Subcutaneous abdominal adipose tissue (tissue), 5 donors: ENCODE results near the gene THEMIS2.

Source experiments
- H3K27ac ChIP-seq: one replicate; pipeline ENCODE4 v1.7.0; 2013; ENCODE audit warnings: low read depth, mild to moderate bottlenecking, inconsistent platforms, low read length, moderate library complexity
- H3K27me3 ChIP-seq, 5 donors: one replicate each; pipeline ENCODE4 v1.7.0; 2013; ENCODE audit warnings: low read length in 5 of 5, inconsistent platforms in 1 of 5; ENCODE audit not compliant: control insufficient read depth in 5 of 5, insufficient read depth in 4 of 5
- H3K36me3 ChIP-seq, 5 donors: one replicate each; pipeline ENCODE4 v1.7.0; 2013; ENCODE audit warnings: low read length in 5 of 5; ENCODE audit not compliant: control insufficient read depth in 5 of 5, insufficient read depth in 5 of 5
- H3K4me1 ChIP-seq, 5 donors: one replicate each; pipeline ENCODE4 v1.7.0; 2013; ENCODE audit warnings: low read length in 5 of 5, mild to moderate bottlenecking in 3 of 5, moderate library complexity in 1 of 5; ENCODE audit not compliant: control insufficient read depth in 5 of 5, insufficient read depth in 5 of 5
- H3K4me3 ChIP-seq, 5 donors: one replicate each; pipeline ENCODE4 v1.7.0; 2013; ENCODE audit warnings: low read length in 5 of 5, low read depth in 1 of 5
- H3K9ac ChIP-seq, 5 donors: one replicate each; pipeline ENCODE4 v1.7.0; 2013; ENCODE audit warnings: low read length in 5 of 5, mild to moderate bottlenecking in 4 of 5, moderate library complexity in 3 of 5
- H3K9me3 ChIP-seq, 5 donors: one replicate each; pipeline ENCODE4 v1.7.0; 2013; ENCODE audit warnings: low read length in 5 of 5; ENCODE audit not compliant: control insufficient read depth in 5 of 5
- donor health status: healthy.
- donor health status: healthy.
- donor health status: healthy.
- donor health status: healthy.
- donor health status: healthy.

THEMIS2 gene

DNA sequence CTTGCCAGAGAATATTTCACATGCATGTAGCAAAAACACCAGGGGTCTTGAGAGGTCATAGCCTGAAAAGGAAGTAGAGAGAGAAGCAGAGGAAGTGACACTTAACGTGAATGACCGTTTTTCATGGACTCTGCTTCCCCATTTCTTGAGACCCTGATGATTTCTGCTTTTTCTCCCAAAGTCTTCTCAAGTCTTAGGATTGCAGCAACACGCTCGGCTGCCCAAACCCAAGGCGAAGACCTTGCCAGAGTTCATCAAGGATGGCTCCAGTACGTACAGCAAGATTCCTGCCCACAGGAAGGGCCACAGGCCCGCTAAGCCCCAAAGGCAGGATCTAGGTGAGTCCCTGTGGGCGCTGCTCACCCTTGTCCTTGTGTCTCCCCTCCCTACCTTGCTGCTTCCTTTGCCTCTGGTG lies 12.8 kb downstream of the THEMIS2 start:
- Histone ChIP-seq H3K9me3 (no peaks in the 10 kb centered on the region), H3K9ac (peak overlapping the region in 2 of 5 donors; percentile 23 to 33), H3K4me1 (peaks cover 1 to 61% (median 13%) of the 10 kb centered on the region in 5 donors), H3K27ac (peak overlapping the region; percentile 37), H3K27me3 (no peaks in the 10 kb centered on the region), H3K4me3 (peak overlapping the region in 2 of 5 donors; percentile 22 to 30), H3K36me3 (peaks cover 4 to 64% (median 39%) of the 10 kb centered on the region in 5 donors)

- Histone ChIP-seq H3K27ac (no peak overlapping the region), H3K4me3 (peak overlapping the region in 2 of 5 donors; percentile 22 to 30)
Measured at GRCh38 chr1:27885621-27886352, 13.4 kb downstream of the THEMIS2 start.

GRCh38 chr1:27886353-27886679 lies 14.0 kb downstream of the THEMIS2 start:
- H3K4me3 ChIP-seq = no peak overlapping the region
- peaks cover 1 to 66% (median 14%) of the 10 kb centered on the region in 5 donors for H3K4me1 ChIP-seq
- no peaks in the 10 kb centered on the region for H3K9me3 ChIP-seq
- no peak overlapping the region for H3K27ac ChIP-seq
- H3K27me3 ChIP-seq = no peaks in the 10 kb centered on the region
- H3K36me3 ChIP-seq = peaks cover 4 to 68% (median 48%) of the 10 kb centered on the region in 5 donors
- H3K9ac ChIP-seq = peak overlapping the region in 1 of 5 donors; percentile 18

More at GRCh38 chr1:27885621-27886352, 13.4 kb downstream of the THEMIS2 start:
- peaks cover 1 to 66% (median 14%) of the 10 kb centered on the region in 5 donors for H3K4me1 ChIP-seq
- H3K36me3 ChIP-seq = peaks cover 4 to 64% (median 44%) of the 10 kb centered on the region in 5 donors
- no peaks in the 10 kb centered on the region for H3K9me3 ChIP-seq
- peak overlapping the region in 1 of 5 donors; percentile 33 for H3K9ac ChIP-seq
- H3K27me3 ChIP-seq = no peaks in the 10 kb centered on the region

GRCh38 chr1:27886744-27887143 lies 14.4 kb downstream of the THEMIS2 start:
- no peaks in the 10 kb centered on the region for H3K9me3 ChIP-seq
- no peak overlapping the region for H3K9ac ChIP-seq
- peaks cover 1 to 66% (median 14%) of the 10 kb centered on the region in 5 donors for H3K4me1 ChIP-seq
- no peak overlapping the region for H3K27ac ChIP-seq
- peaks cover 5 to 72% (median 52%) of the 10 kb centered on the region in 5 donors for H3K36me3 ChIP-seq
- H3K27me3 ChIP-seq = no peaks in the 10 kb centered on the region
- peak overlapping the region in 1 of 5 donors; percentile 1 for H3K4me3 ChIP-seq

DNA sequence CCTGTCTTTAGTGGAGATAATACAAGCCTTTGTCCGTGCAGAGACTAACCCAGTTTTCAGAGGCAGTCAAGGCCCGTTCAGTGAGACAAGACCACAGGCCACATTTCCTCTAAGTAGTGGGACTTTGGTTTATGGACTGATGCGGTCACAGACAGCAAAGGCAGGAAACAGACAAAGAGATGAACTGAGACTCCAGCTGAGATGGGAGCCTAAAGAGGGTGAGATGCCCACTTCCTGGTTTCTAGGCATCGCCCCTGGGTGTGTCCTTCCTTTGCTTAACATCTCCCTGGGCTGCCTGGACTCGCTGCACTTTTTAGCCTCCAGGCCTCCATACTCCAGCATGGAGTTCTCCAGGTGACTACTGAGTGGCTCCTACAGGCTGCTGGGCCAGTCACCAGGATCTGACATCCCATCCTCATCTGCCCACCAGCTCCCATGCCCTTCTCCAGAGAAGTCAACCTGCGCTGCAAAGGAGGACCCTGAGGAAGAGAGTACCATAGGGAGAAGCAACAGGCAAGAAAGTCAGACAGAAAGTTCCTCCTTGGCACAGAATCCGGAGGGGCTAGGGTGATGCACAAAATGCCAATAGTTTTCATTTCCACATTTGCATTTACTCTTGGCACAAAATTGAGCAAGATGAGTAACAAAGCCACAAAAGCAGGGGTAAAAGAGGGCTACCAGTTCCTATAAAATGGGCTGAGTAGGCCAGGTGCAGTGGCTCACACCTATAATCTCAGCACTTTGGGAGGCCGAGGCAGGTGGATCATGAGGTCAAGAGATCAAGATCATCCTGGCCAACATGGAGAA lies 15.1 kb downstream of the THEMIS2 start:
- H3K4me3 ChIP-seq = peak overlapping the region in 1 of 5 donors; percentile 1
- no peak overlapping the region for H3K27ac ChIP-seq
- H3K36me3 ChIP-seq = peaks cover 12 to 72% (median 56%) of the 10 kb centered on the region in 5 donors
- no peaks in the 10 kb centered on the region for H3K9me3 ChIP-seq
- no peaks in the 10 kb centered on the region for H3K27me3 ChIP-seq
- H3K9ac ChIP-seq = no peak overlapping the region
- peaks cover 1 to 69% (median 18%) of the 10 kb centered on the region in 5 donors for H3K4me1 ChIP-seq

DNA sequence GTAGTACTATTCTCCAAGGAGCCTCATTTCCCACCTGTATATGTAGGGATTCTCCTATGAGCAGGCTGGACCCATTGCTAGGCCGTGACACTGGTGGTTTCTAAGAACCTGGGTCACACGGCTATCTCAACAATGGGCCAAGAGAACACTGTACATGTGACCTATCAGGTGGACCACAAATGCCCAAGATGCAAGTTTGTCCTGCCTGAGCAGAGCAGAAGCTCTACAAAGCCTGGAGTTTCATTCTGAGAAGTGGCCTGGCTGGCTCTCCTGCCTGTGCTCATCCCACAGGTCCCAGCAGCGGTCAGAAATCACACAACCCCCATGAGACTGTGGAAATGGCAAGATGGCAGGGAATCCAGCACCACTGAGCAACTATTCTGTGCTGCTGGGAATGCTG lies 17.2 kb downstream of the THEMIS2 start:
- Histone ChIP-seq H3K9me3 (no peaks in the 10 kb centered on the region), H3K27me3 (no peaks in the 10 kb centered on the region), H3K4me1 (peaks cover 1 to 51% (median 15%) of the 10 kb centered on the region in 5 donors), H3K4me3 (no peak overlapping the region), H3K9ac (no peak overlapping the region), H3K27ac (no peak overlapping the region), H3K36me3 (peaks cover 25 to 72% (median 57%) of the 10 kb centered on the region in 5 donors)

DNA sequence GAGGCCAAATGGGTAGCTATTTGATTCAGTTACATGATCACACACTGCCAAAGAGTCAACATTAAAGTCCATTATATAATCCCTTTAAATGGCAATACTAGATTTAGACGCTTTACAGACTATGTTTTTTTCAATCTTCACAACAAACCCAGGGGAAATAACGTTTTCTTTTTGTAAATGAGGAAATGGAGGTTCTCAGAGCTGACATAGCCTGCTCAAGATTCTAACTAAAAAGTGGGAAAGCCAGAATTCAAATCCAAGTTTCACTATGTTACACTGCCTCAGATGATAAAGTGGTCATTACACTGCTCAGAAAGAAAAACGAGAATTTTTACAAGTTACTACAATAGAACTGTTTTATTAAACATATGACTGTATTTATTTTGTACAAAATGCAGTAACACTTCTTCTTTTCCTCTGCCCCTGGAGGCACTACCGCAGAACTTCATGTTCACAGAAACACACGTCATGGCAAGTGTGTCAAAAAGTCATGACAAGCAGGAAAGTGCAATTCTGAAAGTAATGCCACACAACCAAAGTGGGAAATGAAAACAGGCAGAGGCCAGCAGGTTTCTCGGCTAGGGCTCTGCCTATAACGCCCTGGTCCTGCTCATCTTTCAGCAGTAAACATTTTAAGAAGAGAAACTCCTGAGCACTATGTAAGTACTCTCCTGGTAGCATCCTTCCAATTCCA lies 19.0 kb downstream of the THEMIS2 start:
- Histone ChIP-seq H3K4me1 (peaks cover 1 to 37% (median 12%) of the 10 kb centered on the region in 5 donors), H3K9ac (peak overlapping the region in 1 of 5 donors; percentile 21), H3K36me3 (peaks cover 30 to 77% (median 65%) of the 10 kb centered on the region in 5 donors)

GRCh38 chr1:27894521-27894920 lies 22.2 kb downstream of the THEMIS2 start:
- Histone ChIP-seq H3K4me1 (peaks cover under 1 to 18% (median 3%) of the 10 kb centered on the region in 5 donors), H3K27ac (no peak overlapping the region), H3K9me3 (no peaks in the 10 kb centered on the region), H3K27me3 (no peaks in the 10 kb centered on the region), H3K4me3 (no peak overlapping the region), H3K9ac (no peak overlapping the region), H3K36me3 (peaks cover 38 to 78% (median 57%) of the 10 kb centered on the region in 5 donors)

More for the DNA sequence above, 19.0 kb downstream of the THEMIS2 start:
- Histone ChIP-seq H3K9me3 (no peaks in the 10 kb centered on the region), H3K27ac (peak overlapping the region; percentile 62), H3K27me3 (no peaks in the 10 kb centered on the region), H3K4me3 (no peak overlapping the region)

DNA sequence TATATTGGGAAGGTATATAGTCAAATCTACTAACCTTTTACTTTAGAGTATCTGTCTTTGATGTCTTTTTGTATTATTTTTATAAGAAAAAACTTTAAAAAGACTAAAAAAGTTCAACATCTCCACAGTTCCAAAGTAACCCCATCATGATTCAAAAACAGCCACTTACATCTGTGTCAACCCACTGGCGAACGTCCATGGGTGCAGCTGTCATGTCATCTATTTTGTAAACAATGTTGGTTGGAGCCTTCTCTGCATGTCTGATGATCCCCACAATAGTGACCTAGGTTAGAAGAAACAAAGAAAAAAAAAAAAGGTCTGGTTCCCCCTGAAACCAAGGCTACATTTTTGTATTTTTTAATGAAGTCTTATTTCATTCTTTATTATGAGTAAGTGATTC lies 34.4 kb downstream of the THEMIS2 start:
- Histone ChIP-seq H3K4me3 (no peak overlapping the region), H3K27me3 (no peaks in the 10 kb centered on the region), H3K36me3 (peaks cover 5 to 85% (median 50%) of the 10 kb centered on the region in 5 donors), H3K9ac (no peak overlapping the region), H3K9me3 (no peaks in the 10 kb centered on the region), H3K27ac (no peak overlapping the region), H3K4me1 (peaks cover 0 to 4% (median 0%) of the 10 kb centered on the region in 5 donors)
